Measurements from ENCODE around the gene THADA. TPM values are rescaled to one million over a fixed set of nuclear protein-coding genes. Genes with fewer than 3 reads are reported as not detected.

The THADA gene
- total RNA-seq, 1 experiment from 2014 or later: 27.5 TPM

- no peak for ATAC-seq
- CTCF ChIA-PET: no interaction called here
- Mint-ChIP-seq H3K27me3 (ENCODE audit: low read depth) (no peaks in the 10 kb centered on the region), H3K4me3 (no peak overlapping the region), H3K36me3 (peaks cover 5% of the 10 kb centered on the region; the same call in 1 of the 2 replicates), H3K9me3 (0 out of 2 replicates have a peak, but pooled peaks cover 3% of the 10 kb centered on the region), H3K4me1 (no peaks in the 10 kb centered on the region), H3K27ac (0 out of 2 replicates have a peak overlapping the region, but pooled peaks have one; percentile 18)
- DNase-seq (ENCODE audit: low spot score): no peak
- TF ChIP-seq ZNF138 (CRISPR knock-in tag; conservative IDR thresholded peaks at IDR 0.05): no peak
- TF ChIP-seq NR3C1 (CRISPR knock-in tag; conservative IDR thresholded peaks at IDR 0.05; ENCODE audit: low read depth): no peak
- no peak for TF ChIP-seq FOXJ3 (CRISPR knock-in tag; IDR thresholded peaks at IDR 0.05; ENCODE audit: borderline replicate concordance)
- no peak for TF ChIP-seq NFE2L1 (CRISPR knock-in tag; IDR thresholded peaks at IDR 0.05)
- no peak for TF ChIP-seq ARID4B (CRISPR knock-in tag; IDR thresholded peaks at IDR 0.05; ENCODE audit: borderline replicate concordance)
- TF ChIP-seq SMAD4 (CRISPR knock-in tag; IDR thresholded peaks at IDR 0.05): no peak
- TF ChIP-seq GRHL2 (CRISPR knock-in tag; IDR thresholded peaks at IDR 0.05; ENCODE audit: insufficient replicate concordance, severe bottlenecking): no peak
- no peak for TF ChIP-seq ZNF416 (CRISPR knock-in tag; IDR thresholded peaks at IDR 0.05)
- no peak for TF ChIP-seq TCF7 (CRISPR knock-in tag; IDR thresholded peaks at IDR 0.05; ENCODE audit: low read depth)
- TF ChIP-seq ZNF512 (CRISPR knock-in tag; IDR thresholded peaks at IDR 0.05; ENCODE audit: borderline replicate concordance): no peak
- TF ChIP-seq CDX4 (CRISPR knock-in tag; IDR thresholded peaks at IDR 0.05; ENCODE audit: borderline replicate concordance): no peak
- no peak for TF ChIP-seq HMGXB4 (CRISPR knock-in tag; IDR thresholded peaks at IDR 0.05)
- POLR2A ChIA-PET: no interaction called here
Measured at GRCh38 chr2:43427032-43427424, 168.8 kb downstream of the THADA start.

- no peak for ATAC-seq
- POLR2A ChIA-PET: no interaction called here
Measured at GRCh38 chr2:43426305-43427031, 169.4 kb downstream of the THADA start.

More at GRCh38 chr2:43426305-43427031, 169.4 kb downstream of the THADA start:
- Mint-ChIP-seq H3K27me3 (ENCODE audit: low read depth) (no peaks in the 10 kb centered on the region), H3K9me3 (0 out of 2 replicates have a peak, but pooled peaks cover 3% of the 10 kb centered on the region), H3K36me3 (peaks cover 5% of the 10 kb centered on the region; the same call in 1 of the 2 replicates), H3K4me1 (no peaks in the 10 kb centered on the region), H3K4me3 (no peak overlapping the region), H3K27ac (peak overlapping the region; percentile 53)
- CTCF ChIA-PET: no interaction called here
- no peak for TF ChIP-seq MLX (CRISPR knock-in tag; IDR thresholded peaks at IDR 0.05)
- TF ChIP-seq MXD4 (CRISPR knock-in tag; IDR thresholded peaks at IDR 0.05; ENCODE audit: borderline replicate concordance): no peak
- TF ChIP-seq USF1 (CRISPR knock-in tag; IDR thresholded peaks at IDR 0.05): no peak
- TF ChIP-seq ETV6 (CRISPR knock-in tag; IDR thresholded peaks at IDR 0.05): no peak
- TF ChIP-seq ZNF425 (CRISPR knock-in tag; conservative IDR thresholded peaks at IDR 0.05): no peak
- TF ChIP-seq ZNF396 (CRISPR knock-in tag; IDR thresholded peaks at IDR 0.05; ENCODE audit: borderline replicate concordance): no peak
- TF ChIP-seq E2F5 (CRISPR knock-in tag; IDR thresholded peaks at IDR 0.05): no peak
- DNase-seq (ENCODE audit: low spot score): no peak
